ENCODE results near the gene RNF144A.

DNA sequence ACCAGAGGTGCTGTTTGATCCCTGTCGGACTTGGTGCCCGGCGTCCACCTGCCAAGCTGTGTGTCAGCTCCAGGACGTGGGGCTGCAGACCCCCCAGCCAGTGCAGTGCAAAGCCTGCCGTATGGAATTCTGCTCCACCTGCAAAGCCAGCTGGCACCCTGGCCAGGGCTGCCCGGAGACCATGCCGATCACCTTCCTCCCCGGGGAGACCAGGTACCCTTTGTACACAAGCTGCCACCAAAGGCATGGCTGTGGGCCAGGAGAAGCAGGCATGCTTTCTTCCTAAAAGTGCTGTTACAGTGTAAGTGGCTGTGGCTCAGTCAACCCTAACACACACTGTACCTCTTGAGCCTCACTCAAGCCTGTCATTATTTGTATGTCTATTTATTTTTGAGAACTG, 103.3 kb downstream of the RNF144A start:
- TF ChIP-seq, protein P1, sequence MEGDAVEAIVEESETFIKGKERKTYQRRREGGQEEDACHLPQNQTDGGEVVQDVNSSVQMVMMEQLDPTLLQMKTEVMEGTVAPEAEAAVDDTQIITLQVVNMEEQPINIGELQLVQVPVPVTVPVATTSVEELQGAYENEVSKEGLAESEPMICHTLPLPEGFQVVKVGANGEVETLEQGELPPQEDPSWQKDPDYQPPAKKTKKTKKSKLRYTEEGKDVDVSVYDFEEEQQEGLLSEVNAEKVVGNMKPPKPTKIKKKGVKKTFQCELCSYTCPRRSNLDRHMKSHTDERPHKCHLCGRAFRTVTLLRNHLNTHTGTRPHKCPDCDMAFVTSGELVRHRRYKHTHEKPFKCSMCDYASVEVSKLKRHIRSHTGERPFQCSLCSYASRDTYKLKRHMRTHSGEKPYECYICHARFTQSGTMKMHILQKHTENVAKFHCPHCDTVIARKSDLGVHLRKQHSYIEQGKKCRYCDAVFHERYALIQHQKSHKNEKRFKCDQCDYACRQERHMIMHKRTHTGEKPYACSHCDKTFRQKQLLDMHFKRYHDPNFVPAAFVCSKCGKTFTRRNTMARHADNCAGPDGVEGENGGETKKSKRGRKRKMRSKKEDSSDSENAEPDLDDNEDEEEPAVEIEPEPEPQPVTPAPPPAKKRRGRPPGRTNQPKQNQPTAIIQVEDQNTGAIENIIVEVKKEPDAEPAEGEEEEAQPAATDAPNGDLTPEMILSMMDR (IDR thresholded peaks at IDR 0.05): no peak
- TF ChIP-seq TP53 (CRISPR knock-in tag; IDR thresholded peaks at IDR 0.05) (no peak), TEAD4 (CRISPR knock-in tag; IDR thresholded peaks at IDR 0.05) (no peak)
- TF ChIP-seq, protein P2, sequence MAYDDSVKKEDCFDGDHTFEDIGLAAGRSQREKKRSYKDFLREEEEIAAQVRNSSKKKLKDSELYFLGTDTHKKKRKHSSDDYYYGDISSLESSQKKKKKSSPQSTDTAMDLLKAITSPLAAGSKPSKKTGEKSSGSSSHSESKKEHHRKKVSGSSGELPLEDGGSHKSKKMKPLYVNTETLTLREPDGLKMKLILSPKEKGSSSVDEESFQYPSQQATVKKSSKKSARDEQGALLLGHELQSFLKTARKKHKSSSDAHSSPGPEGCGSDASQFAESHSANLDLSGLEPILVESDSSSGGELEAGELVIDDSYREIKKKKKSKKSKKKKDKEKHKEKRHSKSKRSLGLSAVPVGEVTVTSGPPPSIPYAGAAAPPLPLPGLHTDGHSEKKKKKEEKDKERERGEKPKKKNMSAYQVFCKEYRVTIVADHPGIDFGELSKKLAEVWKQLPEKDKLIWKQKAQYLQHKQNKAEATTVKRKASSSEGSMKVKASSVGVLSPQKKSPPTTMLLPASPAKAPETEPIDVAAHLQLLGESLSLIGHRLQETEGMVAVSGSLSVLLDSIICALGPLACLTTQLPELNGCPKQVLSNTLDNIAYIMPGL (CRISPR knock-in tag; IDR thresholded peaks at IDR 0.05): no peak
- TF ChIP-seq, protein P3, sequence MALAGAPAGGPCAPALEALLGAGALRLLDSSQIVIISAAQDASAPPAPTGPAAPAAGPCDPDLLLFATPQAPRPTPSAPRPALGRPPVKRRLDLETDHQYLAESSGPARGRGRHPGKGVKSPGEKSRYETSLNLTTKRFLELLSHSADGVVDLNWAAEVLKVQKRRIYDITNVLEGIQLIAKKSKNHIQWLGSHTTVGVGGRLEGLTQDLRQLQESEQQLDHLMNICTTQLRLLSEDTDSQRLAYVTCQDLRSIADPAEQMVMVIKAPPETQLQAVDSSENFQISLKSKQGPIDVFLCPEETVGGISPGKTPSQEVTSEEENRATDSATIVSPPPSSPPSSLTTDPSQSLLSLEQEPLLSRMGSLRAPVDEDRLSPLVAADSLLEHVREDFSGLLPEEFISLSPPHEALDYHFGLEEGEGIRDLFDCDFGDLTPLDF (CRISPR knock-in tag; IDR thresholded peaks at IDR 0.05): no peak
- TF ChIP-seq, protein P4, sequence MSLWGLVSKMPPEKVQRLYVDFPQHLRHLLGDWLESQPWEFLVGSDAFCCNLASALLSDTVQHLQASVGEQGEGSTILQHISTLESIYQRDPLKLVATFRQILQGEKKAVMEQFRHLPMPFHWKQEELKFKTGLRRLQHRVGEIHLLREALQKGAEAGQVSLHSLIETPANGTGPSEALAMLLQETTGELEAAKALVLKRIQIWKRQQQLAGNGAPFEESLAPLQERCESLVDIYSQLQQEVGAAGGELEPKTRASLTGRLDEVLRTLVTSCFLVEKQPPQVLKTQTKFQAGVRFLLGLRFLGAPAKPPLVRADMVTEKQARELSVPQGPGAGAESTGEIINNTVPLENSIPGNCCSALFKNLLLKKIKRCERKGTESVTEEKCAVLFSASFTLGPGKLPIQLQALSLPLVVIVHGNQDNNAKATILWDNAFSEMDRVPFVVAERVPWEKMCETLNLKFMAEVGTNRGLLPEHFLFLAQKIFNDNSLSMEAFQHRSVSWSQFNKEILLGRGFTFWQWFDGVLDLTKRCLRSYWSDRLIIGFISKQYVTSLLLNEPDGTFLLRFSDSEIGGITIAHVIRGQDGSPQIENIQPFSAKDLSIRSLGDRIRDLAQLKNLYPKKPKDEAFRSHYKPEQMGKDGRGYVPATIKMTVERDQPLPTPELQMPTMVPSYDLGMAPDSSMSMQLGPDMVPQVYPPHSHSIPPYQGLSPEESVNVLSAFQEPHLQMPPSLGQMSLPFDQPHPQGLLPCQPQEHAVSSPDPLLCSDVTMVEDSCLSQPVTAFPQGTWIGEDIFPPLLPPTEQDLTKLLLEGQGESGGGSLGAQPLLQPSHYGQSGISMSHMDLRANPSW (CRISPR knock-in tag; conservative IDR thresholded peaks at IDR 0.05; ENCODE audit: low read depth): no peak
